Measurements from ENCODE around the gene BIRC7.

DNA sequence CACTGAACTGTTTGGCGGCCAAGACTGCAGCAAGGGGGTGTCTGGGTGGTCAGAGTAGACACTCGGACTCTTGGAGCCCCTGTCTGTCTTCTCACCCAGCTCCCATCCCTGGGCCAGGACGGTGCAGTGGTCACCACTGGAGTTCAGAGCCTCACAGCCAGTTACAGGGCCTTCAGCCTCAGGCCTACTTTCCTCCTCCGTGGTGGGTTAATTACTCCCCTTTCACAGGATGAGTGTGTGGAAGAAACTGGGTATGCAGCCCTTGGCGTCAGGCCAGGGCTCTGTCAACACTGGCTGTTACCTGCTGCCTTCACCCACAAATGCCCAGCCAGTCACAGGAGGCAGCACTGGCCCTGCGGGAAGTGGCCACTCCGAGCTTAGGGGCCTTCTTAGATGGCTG, 18.0 kb upstream of the BIRC7 start:
- TF ChIP-seq, protein P1, sequence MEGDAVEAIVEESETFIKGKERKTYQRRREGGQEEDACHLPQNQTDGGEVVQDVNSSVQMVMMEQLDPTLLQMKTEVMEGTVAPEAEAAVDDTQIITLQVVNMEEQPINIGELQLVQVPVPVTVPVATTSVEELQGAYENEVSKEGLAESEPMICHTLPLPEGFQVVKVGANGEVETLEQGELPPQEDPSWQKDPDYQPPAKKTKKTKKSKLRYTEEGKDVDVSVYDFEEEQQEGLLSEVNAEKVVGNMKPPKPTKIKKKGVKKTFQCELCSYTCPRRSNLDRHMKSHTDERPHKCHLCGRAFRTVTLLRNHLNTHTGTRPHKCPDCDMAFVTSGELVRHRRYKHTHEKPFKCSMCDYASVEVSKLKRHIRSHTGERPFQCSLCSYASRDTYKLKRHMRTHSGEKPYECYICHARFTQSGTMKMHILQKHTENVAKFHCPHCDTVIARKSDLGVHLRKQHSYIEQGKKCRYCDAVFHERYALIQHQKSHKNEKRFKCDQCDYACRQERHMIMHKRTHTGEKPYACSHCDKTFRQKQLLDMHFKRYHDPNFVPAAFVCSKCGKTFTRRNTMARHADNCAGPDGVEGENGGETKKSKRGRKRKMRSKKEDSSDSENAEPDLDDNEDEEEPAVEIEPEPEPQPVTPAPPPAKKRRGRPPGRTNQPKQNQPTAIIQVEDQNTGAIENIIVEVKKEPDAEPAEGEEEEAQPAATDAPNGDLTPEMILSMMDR (IDR thresholded peaks at IDR 0.05; ENCODE audit: extremely low read depth in 1 of 2, insufficient read depth in 1 of 2, low read depth in 1 of 2, low read length in 2 of 2) = no peak
- TF ChIP-seq GATA2 (IDR thresholded peaks at IDR 0.05; ENCODE audit: insufficient read depth, insufficient read length, low read depth, low read length) (no peak), POLR2A (IDR thresholded peaks at IDR 0.05; ENCODE audit: low read depth, low read length) (no peak), MYC (IDR thresholded peaks at IDR 0.05; ENCODE audit: low read depth, low read length) (no peak), EZH2 (IDR thresholded peaks at IDR 0.05; ENCODE audit: borderline replicate concordance, low read depth, low read length, severe bottlenecking) (no peak), POLR2AphosphoS5 (IDR thresholded peaks at IDR 0.05; ENCODE audit: insufficient read depth, low read depth, low read length) (no peak), FOS (IDR thresholded peaks at IDR 0.05; ENCODE audit: borderline replicate concordance, insufficient read depth, low read length) (no peak)

All from endothelial cell of umbilical vein (primary cell).